IMR-90 (cell line): ENCODE data around the gene DACT2. TPM values are rescaled to one million over a fixed set of nuclear protein-coding genes. Genes with fewer than 3 reads are reported as not detected.

Source experiments
- ATAC-seq: fragments of 200-7000 bp; cut with Tn5 transposase; 2 replicates; pipeline ENCODE4 v1.9.1; 2020; ENCODE audit warnings: low read depth, mild to moderate bottlenecking, moderate library complexity
- BruUV-seq: library from RNA; stranded (reverse); fragments of 400-500 nt; replicated peaks from 2 replicates; lab custom pipeline; 2021; lab: Mats Ljungman, UMichigan
- CTCF ChIA-PET: fragments of 300-600 bp; formaldehyde crosslinking; extraction: SDS; loops from one replicate; lab custom pipeline; 2021; ENCODE audit warnings: antibody characterized with exemption; lab: Yijun Ruan, JAX
- POLR2A ChIA-PET: fragments of 300-600 bp; sonication (Branson Sonifier 250); formaldehyde crosslinking; loops from one replicate; lab custom pipeline; 2022; ENCODE audit warnings: antibody characterized with exemption; ENCODE audit not compliant: unreplicated experiment; lab: Charles Lee
- DNase-seq: peaks from one replicate; pipeline ENCODE4 v3.0.0; 2013
- H2AFZ ChIP-seq: replicated peaks from 2 replicates; pipeline ENCODE3; 2013; ENCODE audit warnings: low read length, mild to moderate bottlenecking; ENCODE audit not compliant: poor library complexity
- H2AK5ac ChIP-seq: 2 replicates; pipeline ENCODE4 v1.6.1; 2013; ENCODE audit warnings: low read depth, low read length, inconsistent platforms
- H2AK9ac ChIP-seq: replicated peaks from 2 replicates; pipeline ENCODE3; 2013; ENCODE audit warnings: mild to moderate bottlenecking, low read depth, low read length, moderate library complexity; ENCODE audit not compliant: poor library complexity
- H2BK120ac ChIP-seq: 2 replicates; pipeline ENCODE4 v1.6.1; 2013; ENCODE audit warnings: low read depth, low read length, inconsistent platforms
- H2BK15ac ChIP-seq: 3 replicates; pipeline ENCODE4 v1.6.1; 2013; ENCODE audit warnings: low read depth, low read length, inconsistent platforms
- H2BK20ac ChIP-seq: 2 replicates; pipeline ENCODE4 v1.6.1; 2013; ENCODE audit warnings: low read depth, mild to moderate bottlenecking, inconsistent platforms, low read length, moderate library complexity
- H2BK5ac ChIP-seq: 2 replicates; pipeline ENCODE4 v1.6.1; 2013; ENCODE audit warnings: mild to moderate bottlenecking, low read depth, low read length, inconsistent platforms; ENCODE audit not compliant: poor library complexity, severe bottlenecking
- H3K14ac ChIP-seq: replicated peaks from 2 replicates; pipeline ENCODE4 v1.6.1; 2013; ENCODE audit warnings: low read depth, low read length, inconsistent platforms
- H3K18ac ChIP-seq: 2 replicates; pipeline ENCODE4 v1.6.1; 2013; ENCODE audit warnings: low read depth, low read length, control low read depth
- H3K23ac ChIP-seq: 2 replicates; pipeline ENCODE4 v1.6.1; 2013; ENCODE audit warnings: low read depth, low read length, inconsistent platforms
- H3K27ac ChIP-seq: 2 replicates; pipeline ENCODE4 v1.5.1; 2013; ENCODE audit warnings: mild to moderate bottlenecking, control low read depth, low read length; ENCODE audit not compliant: insufficient read depth
- H3K27me3 ChIP-seq: 2 replicates; pipeline ENCODE4 v1.6.1; 2013; ENCODE audit warnings: low read length; ENCODE audit not compliant: control insufficient read depth, insufficient read depth
- H3K36me3 ChIP-seq: 2 replicates; pipeline ENCODE4 v1.6.1; 2013; ENCODE audit warnings: low read length, mixed read lengths; ENCODE audit not compliant: control insufficient read depth, insufficient read depth
- H3K4ac ChIP-seq: 2 replicates; pipeline ENCODE4 v1.6.1; 2013; ENCODE audit warnings: low read depth, low read length, inconsistent platforms
- H3K4me1 ChIP-seq: 2 replicates; pipeline ENCODE4 v1.6.1; 2013; ENCODE audit warnings: low read length, mixed read lengths; ENCODE audit not compliant: control insufficient read depth, insufficient read depth
- H3K4me2 ChIP-seq: 2 replicates; pipeline ENCODE4 v1.6.1; 2013; ENCODE audit warnings: low read depth, mild to moderate bottlenecking, control low read depth, low read length, moderate library complexity
- H3K4me3 ChIP-seq: 2 replicates; pipeline ENCODE4 v1.5.1; 2013; ENCODE audit warnings: low read depth, mild to moderate bottlenecking, control low read depth, low read length, moderate library complexity; ENCODE audit not compliant: insufficient read depth
- H3K56ac ChIP-seq: 2 replicates; pipeline ENCODE4 v1.6.1; 2013; ENCODE audit warnings: low read length, inconsistent platforms; ENCODE audit not compliant: insufficient read depth; ENCODE audit errors: extremely low read depth
- H3K79me1 ChIP-seq, 2 experiments: 2 replicates each; pipeline ENCODE4 v1.6.1; 2013; ENCODE audit warnings: low read length in 2 of 2, inconsistent platforms in 1 of 2, low read depth in 1 of 2
- H3K9ac ChIP-seq: 2 replicates; pipeline ENCODE4 v1.6.1; 2013; ENCODE audit warnings: low read depth, low read length, control low read depth
- H3K9me1 ChIP-seq: 2 replicates; pipeline ENCODE4 v1.6.1; 2013; ENCODE audit warnings: low read length, inconsistent platforms; ENCODE audit not compliant: insufficient read depth
- H3K9me3 ChIP-seq: 2 replicates; pipeline ENCODE4 v1.6.1; 2013; ENCODE audit warnings: low read length; ENCODE audit not compliant: control insufficient read depth, insufficient read depth
- H4K20me1 ChIP-seq: 2 replicates; pipeline ENCODE4 v1.6.1; 2013; ENCODE audit warnings: low read length, inconsistent platforms; ENCODE audit not compliant: insufficient read depth
- H4K5ac ChIP-seq: 2 replicates; pipeline ENCODE4 v1.6.1; 2013; ENCODE audit warnings: mild to moderate bottlenecking, low read depth, low read length, control low read depth
- H4K8ac ChIP-seq, 2 experiments: 2 replicates each; pipeline ENCODE4 v1.6.1; 2013; ENCODE audit warnings: low read depth in 2 of 2, low read length in 2 of 2, control low read depth in 1 of 2, inconsistent platforms in 1 of 2
- H4K91ac ChIP-seq: 2 replicates; pipeline ENCODE4 v1.6.1; 2013; ENCODE audit warnings: low read depth, low read length, inconsistent platforms; ENCODE audit not compliant: insufficient read depth
- BHLHE40 ChIP-seq: fragments of 150-350 bp; IDR thresholded peaks from 2 replicates; pipeline ENCODE4 v1.6.1; 2016; ENCODE audit warnings: mild to moderate bottlenecking, low read depth, low read length
- CEBPB ChIP-seq: IDR thresholded peaks from 2 replicates; pipeline ENCODE4 v1.6.1; 2012; ENCODE audit warnings: low read depth, low read length, improper control_type of control experiment
- CHD1 ChIP-seq: IDR thresholded peaks from 2 replicates; pipeline ENCODE4 v1.6.1; 2012; ENCODE audit warnings: low read depth, low read length, improper control_type of control experiment
- CTCF ChIP-seq: conservative IDR thresholded peaks from 2 replicates; pipeline ENCODE4 v1.5.1; 2012; ENCODE audit warnings: mild to moderate bottlenecking, low read depth, low read length, improper control_type of control experiment
- ELK1 ChIP-seq: fragments of 150-350 bp; IDR thresholded peaks from 2 replicates; pipeline ENCODE4 v1.6.1; 2016; ENCODE audit warnings: low read depth, mild to moderate bottlenecking, low read length, moderate library complexity, borderline replicate concordance
- FOS ChIP-seq: fragments of 150-350 bp; IDR thresholded peaks from 2 replicates; pipeline ENCODE4 v1.6.1; 2016; ENCODE audit warnings: low read depth, low read length
- MAFK ChIP-seq: IDR thresholded peaks from 2 replicates; pipeline ENCODE4 v1.6.1; 2012; ENCODE audit warnings: low read depth, low read length, improper control_type of control experiment
- MAZ ChIP-seq: IDR thresholded peaks from 2 replicates; pipeline ENCODE4 v1.6.1; 2012; ENCODE audit warnings: low read depth, mild to moderate bottlenecking, low read length, improper control_type of control experiment, moderate library complexity, borderline replicate concordance
- MXI1 ChIP-seq: IDR thresholded peaks from 2 replicates; pipeline ENCODE4 v1.6.1; 2012; ENCODE audit warnings: low read depth, mild to moderate bottlenecking, low read length, moderate library complexity, borderline replicate concordance
- NFE2L2 ChIP-seq: fragments of 150-350 bp; IDR thresholded peaks from 2 replicates; pipeline ENCODE4 v1.6.1; 2016; ENCODE audit warnings: low read depth, mild to moderate bottlenecking, low read length
- POLR2A ChIP-seq: IDR thresholded peaks from 2 replicates; pipeline ENCODE4 v1.6.1; 2012; ENCODE audit warnings: mild to moderate bottlenecking, low read depth, low read length
- RAD21 ChIP-seq: IDR thresholded peaks from 2 replicates; pipeline ENCODE4 v1.6.1; 2012; ENCODE audit warnings: low read length, improper control_type of control experiment
- RCOR1 ChIP-seq: IDR thresholded peaks from 2 replicates; pipeline ENCODE4 v1.6.1; 2012; ENCODE audit warnings: mild to moderate bottlenecking, low read length, improper control_type of control experiment; ENCODE audit not compliant: insufficient replicate concordance
- RFX5 ChIP-seq: IDR thresholded peaks from 2 replicates; pipeline ENCODE4 v1.8.0; 2012; ENCODE audit warnings: low read depth, mild to moderate bottlenecking, low read length, moderate library complexity
- SMC3 ChIP-seq: fragments of 150-350 bp; IDR thresholded peaks from 2 replicates; pipeline ENCODE4 v1.6.1; 2016; ENCODE audit warnings: low read depth, mild to moderate bottlenecking, antibody characterized with exemption, low read length, moderate library complexity
- USF2 ChIP-seq: fragments of 150-350 bp; IDR thresholded peaks from 2 replicates; pipeline ENCODE4 v1.6.1; 2017; ENCODE audit warnings: mild to moderate bottlenecking, antibody characterized with exemption, low read length, low read depth
- WGBS, 2 experiments: methylation state at CpG; one replicate each; pipeline versions ENCODE4 v1.1.5 to v1.1.7; 2013; ENCODE audit warnings: missing lambda C conversion rate in 2 of 2; ENCODE audit not compliant: insufficient read length in 1 of 2; ENCODE audit errors: extremely low coverage in 2 of 2; 5-methylcytosine and 5-hydroxymethylcytosine counted together
- dilution Hi-C: fragments of 300-500 bp; cut with HindIII; formaldehyde crosslinking; loops from one replicate; pipeline ENCODE4 v1.14.3; 2018; ENCODE audit warnings: low sequenced_read_pairs; ENCODE audit not compliant: unreplicated experiment
- in situ Hi-C: fragments of 300-500 bp; cut with MboI; formaldehyde crosslinking; loops from 3 replicates; pipeline ENCODE4 v1.14.3; 2019; ENCODE audit warnings: low sequenced_read_pairs, inconsistent platforms, mixed read lengths
- intact Hi-C: fragments of 100-400 bp; cut with micrococcal nuclease; formaldehyde crosslinking; loops from 2 replicates; pipeline ENCODE4 v1.10.0; 2022
- polyA plus RNA-seq, 3 experiments: library from polyadenylated mRNA; depleted of rRNA; stranded (reverse); fragments of >200 nt; gene quantifications; 2 replicates each; pipeline ENCODE4 v1.2.3, GENCODE V29; 2012; ENCODE audit warnings: low replicate concordance in 1 of 3
- total RNA-seq: library from RNA; depleted of rRNA; stranded (reverse); fragments of >200 nt; gene quantifications from 2 replicates; pipeline ENCODE4 v1.2.3, GENCODE V29; 2012

DACT2 gene
- total and polyA plus RNA-seq, 2 of the 4 experiments (the other 2 are of a cell fraction), result not detected

GRCh38 chr6:168355716-168356522 is 36.3 kb upstream of the DACT2 start:
- no peak for DNase-seq
- no peak overlapping the region for H4K91ac ChIP-seq
- intact Hi-C loops (no loop called here), in situ Hi-C loops (no loop called here), dilution Hi-C loops (no loop called here)
- no peak overlapping the region for H3K23ac ChIP-seq
- no peaks in the 10 kb centered on the region for H3K36me3 ChIP-seq
- no peak overlapping the region for H4K5ac ChIP-seq
- ChIA-PET POLR2A (no interaction called here), CTCF (no interaction called here)
- no peak overlapping the region for H2AK9ac ChIP-seq
- no TSS peak for BruUV-seq
- WGBS, 2 experiments, result 28% methylated on average over 9 of the region's 28 CpGs; no CpG with 5 or more reads in 1 of the 2 experiments
- H2BK5ac ChIP-seq, result no peak overlapping the region
- peaks cover 25% of the 10 kb centered on the region for H3K9me3 ChIP-seq
- ATAC-seq, result no peak
- no peaks in the 10 kb centered on the region for H3K27me3 ChIP-seq
- no peak overlapping the region for H2AFZ ChIP-seq
- no peak overlapping the region for H3K9ac ChIP-seq
- no peak overlapping the region for H2BK120ac ChIP-seq
- TF ChIP-seq RAD21 (no peak), POLR2A (no peak), RFX5 (no peak), USF2 (no peak), BHLHE40 (no peak), FOS (no peak), MXI1 (no peak), MAZ (no peak), MAFK (no peak), RCOR1 (no peak), CHD1 (no peak), CTCF (no peak), CEBPB (no peak), ELK1 (no peak), NFE2L2 (no peak), SMC3 (no peak)
- H3K14ac ChIP-seq, result no peak overlapping the region
- H3K27ac ChIP-seq, result no peak overlapping the region
- H3K4me1 ChIP-seq, result no peaks in the 10 kb centered on the region
- no peak overlapping the region for H3K18ac ChIP-seq
- H3K79me1 ChIP-seq, result no peaks in the 10 kb centered on the region
- no peak overlapping the region for H4K8ac ChIP-seq
- H2BK15ac ChIP-seq, result no peak overlapping the region
- H3K4me2 ChIP-seq, result no peak overlapping the region
- no peak overlapping the region for H2BK20ac ChIP-seq
- no peak overlapping the region for H2AK5ac ChIP-seq
- no peaks in the 10 kb centered on the region for H3K9me1 ChIP-seq
- no peak overlapping the region for H3K56ac ChIP-seq
- no peaks in the 10 kb centered on the region for H4K20me1 ChIP-seq
- no peak overlapping the region for H3K4ac ChIP-seq
- no peak overlapping the region for H3K4me3 ChIP-seq
